Panc1 (cell line): Measurements from ENCODE around the gene FAM13A.

Experiments used
- POLR2AphosphoS5 ChIP-seq: IDR thresholded peaks from 2 replicates; pipeline ENCODE4 v1.6.1; 2012; ENCODE audit warnings: mild to moderate bottlenecking, low read depth, low read length, moderate library complexity
- TF ChIP-seq, protein P1 (sequence below): fragments of 450-650 bp; IDR thresholded peaks from 2 replicates; pipeline ENCODE4 v1.5.1; 2017; ENCODE audit warnings: mild to moderate bottlenecking

DNA sequence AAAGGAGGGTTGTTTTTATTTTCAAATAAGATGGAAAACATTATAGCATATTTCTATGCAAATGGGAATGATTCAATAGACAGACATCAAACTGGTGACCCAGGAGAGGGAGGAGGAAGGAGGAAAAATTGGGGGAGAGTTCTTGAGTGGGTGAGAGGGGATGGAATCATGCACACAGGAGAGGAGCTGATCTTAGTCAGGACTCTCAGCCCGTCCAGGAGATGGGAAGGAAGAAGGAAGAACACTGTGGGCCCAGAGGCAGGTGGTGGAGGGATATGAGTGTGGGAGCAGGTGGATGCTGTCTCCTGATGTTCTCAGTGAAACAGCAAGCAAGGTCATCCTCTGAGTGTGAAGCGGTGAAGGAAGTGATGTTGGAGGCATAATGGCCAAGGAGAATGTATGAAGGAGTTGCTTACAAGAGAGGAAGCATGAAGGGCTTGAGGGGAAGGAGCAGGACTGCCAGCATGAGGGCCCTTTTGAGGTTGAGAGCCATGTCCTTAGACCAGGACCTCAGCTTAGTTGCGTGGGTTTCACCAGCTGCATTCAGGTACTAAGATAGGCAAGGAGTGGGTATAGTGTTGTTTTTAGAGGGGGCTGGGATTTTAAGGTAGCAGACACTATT lies 197.7 kb downstream of the FAM13A start:
- TF ChIP-seq, protein P1, sequence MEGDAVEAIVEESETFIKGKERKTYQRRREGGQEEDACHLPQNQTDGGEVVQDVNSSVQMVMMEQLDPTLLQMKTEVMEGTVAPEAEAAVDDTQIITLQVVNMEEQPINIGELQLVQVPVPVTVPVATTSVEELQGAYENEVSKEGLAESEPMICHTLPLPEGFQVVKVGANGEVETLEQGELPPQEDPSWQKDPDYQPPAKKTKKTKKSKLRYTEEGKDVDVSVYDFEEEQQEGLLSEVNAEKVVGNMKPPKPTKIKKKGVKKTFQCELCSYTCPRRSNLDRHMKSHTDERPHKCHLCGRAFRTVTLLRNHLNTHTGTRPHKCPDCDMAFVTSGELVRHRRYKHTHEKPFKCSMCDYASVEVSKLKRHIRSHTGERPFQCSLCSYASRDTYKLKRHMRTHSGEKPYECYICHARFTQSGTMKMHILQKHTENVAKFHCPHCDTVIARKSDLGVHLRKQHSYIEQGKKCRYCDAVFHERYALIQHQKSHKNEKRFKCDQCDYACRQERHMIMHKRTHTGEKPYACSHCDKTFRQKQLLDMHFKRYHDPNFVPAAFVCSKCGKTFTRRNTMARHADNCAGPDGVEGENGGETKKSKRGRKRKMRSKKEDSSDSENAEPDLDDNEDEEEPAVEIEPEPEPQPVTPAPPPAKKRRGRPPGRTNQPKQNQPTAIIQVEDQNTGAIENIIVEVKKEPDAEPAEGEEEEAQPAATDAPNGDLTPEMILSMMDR = no peak
- no peak for TF ChIP-seq POLR2AphosphoS5
